ENCODE data around the gene TRIM47. TPM values are rescaled to one million over a fixed set of nuclear protein-coding genes. Genes with fewer than 3 reads are reported as not detected.

Gene TRIM47
- total RNA-seq, 1 experiment from 2014 or later = 38.0 TPM

DNA sequence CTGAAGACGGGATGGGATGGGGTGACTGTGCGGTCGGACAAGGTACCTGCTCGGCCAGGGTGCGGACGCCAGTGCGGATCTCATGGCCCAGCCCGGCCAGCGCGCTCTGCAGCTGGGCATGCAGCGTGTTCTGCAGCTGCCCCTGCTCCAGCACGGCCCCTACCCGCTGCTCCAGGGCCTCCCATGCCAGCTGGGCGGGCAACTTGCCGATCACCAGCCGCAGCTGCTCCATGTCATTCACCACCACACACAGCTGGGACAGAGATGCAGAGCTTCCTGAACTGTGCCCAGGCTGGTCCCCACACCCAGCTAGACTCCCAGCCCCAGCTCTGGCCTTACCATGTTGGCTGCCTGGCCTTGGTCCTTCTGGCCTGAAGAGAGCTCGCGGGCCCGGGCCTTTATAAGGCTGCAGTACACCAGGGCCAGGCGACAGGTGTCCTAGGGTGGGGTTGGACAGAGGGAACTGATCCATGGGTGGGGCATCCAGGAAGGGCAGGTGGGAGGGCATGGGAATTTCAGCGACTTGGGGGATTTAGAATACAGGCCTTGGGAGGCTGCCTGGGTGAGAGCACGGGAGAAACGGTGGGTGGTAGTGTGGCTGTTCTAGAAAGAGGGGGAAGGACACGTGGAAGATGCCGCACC, 44.0 kb downstream of the TRIM47 start:
- no peak for DNase-seq (ENCODE audit: extremely low read depth, low read depth)

DNA sequence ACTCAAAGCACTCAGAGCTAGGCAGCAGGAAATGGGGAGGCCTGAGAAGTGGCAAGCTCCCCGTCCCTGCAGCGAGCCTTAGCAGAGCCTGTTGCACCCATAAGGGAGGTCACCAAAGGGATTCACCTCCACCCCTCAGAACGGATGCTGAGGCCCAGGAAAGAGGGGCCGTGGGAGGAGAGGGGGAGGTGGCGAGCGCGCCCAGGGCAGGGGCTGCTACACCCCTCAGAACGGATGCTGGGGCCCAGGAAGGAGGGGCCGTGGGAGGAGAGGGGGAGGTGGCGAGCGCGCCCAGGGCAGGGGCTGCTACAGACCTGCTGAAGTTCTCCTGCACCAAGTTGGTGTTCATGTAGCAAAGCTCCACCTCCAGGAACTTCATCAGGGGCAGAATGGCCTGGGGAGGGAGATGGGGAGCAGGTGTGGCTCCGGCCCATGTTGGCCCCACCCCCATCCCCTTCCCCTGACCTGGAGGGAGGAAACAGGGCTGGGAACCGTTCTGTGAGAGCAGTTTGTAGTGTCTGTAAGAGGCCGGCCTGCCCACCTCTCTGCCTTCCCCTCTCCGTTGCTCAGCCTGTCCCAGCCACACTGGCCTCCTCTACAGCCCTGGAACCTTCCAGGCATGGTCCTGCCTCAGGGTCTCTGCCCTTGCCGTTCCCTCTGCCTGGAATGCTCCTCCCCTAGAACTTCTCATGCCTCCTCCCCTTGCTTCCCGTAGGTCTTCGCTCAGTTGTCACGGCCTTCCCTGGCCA, 45.6 kb downstream of the TRIM47 start:
- DNase-seq (ENCODE audit: extremely low read depth, low read depth) = no peak

DNA sequence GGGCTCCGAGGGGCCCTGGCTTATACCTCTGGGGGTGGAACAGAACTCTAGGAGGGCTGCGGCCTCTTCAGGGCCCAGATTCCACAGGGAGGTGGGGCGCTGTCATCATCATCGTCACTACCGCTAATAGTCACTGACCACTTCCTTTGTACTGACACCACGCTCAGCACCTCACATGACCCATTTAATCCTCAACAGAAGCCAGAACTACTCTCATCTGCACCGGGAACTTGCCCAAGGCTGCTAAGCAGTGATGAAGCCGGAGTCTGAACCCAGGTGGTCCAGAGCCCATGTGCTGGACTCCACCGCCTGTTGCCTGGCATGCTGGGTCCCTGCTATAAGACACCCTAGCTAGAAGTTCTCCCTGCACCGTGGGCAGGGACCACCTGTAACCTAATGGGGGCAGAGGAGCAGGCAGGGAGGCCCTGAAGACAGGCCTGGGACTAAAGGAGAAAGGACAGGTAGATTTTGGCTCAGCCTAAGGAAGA, 46.2 kb downstream of the TRIM47 start:
- no peak for DNase-seq (ENCODE audit: extremely low read depth, low read depth)

- no peak for DNase-seq (ENCODE audit: extremely low read depth, low read depth)
These were observed 47.3 kb downstream of the TRIM47 start for GRCh38 chr17:75831032-75831571.

DNA sequence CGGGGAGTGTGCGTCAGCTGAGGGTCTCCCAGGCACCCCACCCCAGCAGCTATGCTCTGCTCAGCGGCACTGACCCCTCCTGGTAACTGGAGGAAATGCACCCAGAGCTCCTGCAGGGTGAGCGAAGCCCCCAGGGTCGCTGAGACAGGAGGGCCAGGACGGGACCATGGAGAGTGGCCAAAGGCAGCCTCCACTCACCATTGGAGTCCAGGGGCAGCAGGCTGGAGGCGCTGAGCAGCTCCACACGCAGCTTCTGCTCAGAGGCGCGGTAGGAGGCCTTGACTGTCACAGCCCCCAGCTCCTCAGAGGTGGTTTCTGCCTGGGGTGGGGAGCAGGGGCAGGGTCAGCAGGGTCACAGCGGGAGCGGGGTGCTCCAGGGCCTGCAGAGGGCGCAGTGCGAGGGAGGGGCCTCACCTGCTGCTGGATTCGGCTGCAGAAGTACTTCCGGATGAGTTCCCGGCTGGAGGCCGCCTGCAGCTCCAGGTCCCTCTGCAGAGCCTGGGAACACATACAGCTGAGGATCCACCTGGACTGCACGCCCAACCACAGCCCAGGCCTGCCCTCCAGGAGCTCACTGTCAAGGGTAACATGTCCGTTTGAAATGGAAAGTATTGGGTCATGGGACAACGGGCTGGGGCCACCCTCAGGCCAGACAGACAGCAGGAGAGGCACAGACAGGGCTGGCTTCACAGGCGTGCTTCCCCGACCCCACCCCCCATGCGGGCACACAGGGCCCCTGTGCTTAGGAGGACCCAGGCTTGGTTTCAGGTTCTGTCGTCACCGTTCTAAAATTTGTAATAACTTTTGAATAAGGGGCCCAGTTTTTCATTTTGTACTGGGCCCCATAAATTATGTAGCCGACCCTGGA, 48.0 kb downstream of the TRIM47 start:
- no peak for DNase-seq (ENCODE audit: extremely low read depth, low read depth)

DNA sequence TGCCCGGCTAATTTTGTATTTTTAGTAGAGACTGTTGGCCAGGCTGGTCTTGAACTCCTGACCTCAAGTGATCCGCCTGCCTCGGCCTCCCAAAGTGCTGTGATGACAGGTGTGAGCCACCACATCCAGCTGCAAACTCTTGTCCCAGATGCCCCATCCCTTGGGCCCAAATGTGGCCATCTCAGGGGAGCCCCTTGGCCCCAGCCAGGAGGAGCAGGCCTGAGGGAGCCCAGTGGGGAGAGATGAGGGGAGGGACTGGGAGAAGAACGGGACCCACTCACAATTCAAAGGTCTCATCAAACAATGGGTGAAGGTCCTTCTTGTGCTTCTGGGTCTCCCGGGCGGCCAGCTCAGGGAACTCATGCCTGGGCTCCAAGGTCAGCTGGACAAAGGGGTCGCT, 48.6 kb downstream of the TRIM47 start:
- no peak for DNase-seq (ENCODE audit: extremely low read depth, low read depth)

GRCh38 chr17:75828741-75829140, 49.6 kb downstream of the TRIM47 start:
- no peak for DNase-seq (ENCODE audit: extremely low read depth, low read depth)

DNA sequence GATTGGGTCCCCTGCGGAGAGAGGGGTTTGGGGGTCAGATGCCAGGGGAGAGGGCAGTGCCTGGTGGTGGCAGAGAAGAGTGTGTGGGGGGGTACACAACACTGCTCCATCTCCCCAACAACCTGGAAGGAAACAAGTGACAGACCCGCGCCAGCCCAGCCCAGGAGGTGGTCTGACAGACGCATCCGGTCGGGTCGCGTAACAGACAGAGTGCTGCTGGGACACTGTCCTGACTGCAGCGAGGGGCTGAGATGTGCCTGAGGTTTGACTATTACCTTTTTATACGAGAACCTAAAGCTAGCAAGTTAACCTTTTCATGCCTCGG, 50.3 kb downstream of the TRIM47 start:
- DNase-seq (ENCODE audit: extremely low read depth, low read depth) = no peak

GRCh38 chr17:75827308-75828075, 50.9 kb downstream of the TRIM47 start:
- peak; percentile 42 for DNase-seq (ENCODE audit: extremely low read depth, low read depth)

DNA sequence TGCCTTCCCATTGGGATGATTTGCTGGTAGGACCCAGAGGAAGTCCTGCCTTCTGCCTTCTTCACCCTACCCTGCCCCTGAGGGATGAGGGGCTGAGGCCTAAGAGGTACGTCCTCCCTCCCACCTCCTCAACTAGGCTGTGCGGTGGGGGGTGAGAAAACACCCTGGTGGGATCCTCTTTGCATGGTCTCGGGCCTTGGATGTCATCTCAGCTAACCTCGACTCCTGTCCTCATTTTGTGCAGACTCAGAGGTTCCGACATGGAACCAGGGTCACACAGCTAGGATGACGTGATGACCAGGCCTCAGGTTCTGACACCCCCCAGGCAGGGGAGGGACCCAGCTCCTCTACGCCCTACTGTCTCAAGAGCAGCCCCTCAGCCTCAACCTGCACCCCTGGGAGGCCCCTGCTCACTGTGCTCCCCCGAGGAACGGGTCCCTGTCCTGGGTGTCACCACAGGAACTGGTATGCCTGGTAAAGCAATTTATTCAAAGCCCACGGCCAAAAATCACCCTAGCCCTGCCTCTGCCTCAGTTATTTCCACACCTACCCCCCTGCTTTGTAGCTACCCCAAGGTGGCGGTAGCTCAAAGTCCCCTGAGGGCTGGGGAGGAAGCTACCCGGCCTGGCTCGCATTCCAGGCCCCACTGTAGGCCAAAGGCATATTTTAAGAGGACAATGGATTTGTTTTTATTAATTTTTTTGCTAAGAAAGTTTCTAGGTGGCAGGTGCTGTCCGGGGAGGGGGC, 51.6 kb downstream of the TRIM47 start:
- no peak for DNase-seq (ENCODE audit: extremely low read depth, low read depth)

GRCh38 chr17:75825748-75826370, 52.5 kb downstream of the TRIM47 start:
- no peak for DNase-seq (ENCODE audit: extremely low read depth, low read depth)

DNA sequence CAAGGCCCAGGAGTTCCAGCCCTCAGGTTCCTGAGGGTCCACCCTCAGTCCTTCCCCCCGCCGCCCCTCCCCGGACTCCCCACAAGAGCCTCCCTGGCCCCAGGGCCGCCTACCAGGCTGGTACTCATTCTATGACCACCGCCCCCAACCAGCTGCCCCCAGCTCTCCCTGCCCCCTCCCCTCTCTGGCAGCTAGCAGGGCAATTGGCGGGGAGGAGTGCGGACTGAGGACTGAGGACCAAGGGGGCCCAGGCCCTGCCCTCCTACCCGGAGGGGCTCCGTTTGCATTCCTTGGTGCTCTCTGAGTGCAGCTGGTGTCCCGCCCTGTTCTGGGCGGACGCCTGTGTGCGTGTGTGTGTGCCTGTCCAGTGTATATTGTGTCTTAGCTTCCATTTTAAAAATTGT, 53.2 kb downstream of the TRIM47 start:
- DNase-seq (ENCODE audit: extremely low read depth, low read depth) = no peak

DNA sequence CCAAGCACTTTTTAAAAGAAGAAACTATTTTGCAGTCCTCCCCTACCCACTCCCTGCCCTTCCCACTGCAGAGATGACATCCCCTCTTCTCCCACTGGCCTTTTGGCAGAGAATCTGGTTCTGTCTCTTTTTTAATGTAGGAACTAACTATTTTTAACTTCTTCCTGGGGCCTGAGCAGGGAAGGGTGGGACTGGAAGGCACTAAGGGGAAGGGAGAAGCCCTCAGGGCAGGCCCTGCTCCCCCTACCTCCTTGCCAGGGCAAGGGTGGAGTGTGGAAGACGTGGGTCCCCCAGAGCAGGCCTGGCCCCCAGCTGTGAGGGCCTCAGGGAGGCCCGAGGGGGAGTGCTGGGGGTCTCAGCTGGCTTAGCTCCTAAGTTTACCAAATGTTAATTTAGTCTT, 53.7 kb downstream of the TRIM47 start:
- no peak for DNase-seq (ENCODE audit: extremely low read depth, low read depth)

Other genes with a start within 250 kb of the TRIM47 start
- 0.02 TPM in 1 of 2 replicates, not detected in the other for gene SMIM5, start 245.1 kb downstream of the TRIM47 start, total RNA-seq (2014; rRNA removed; shearing (Covaris generic))
- gene RECQL5, start 211.4 kb downstream of the TRIM47 start, total RNA-seq (2014; rRNA removed; shearing (Covaris generic)) = 23.5 and 25.5 TPM in 2 replicates
- 57.3 and 62.1 TPM in 2 replicates for gene SAP30BP, start 211.2 kb downstream of the TRIM47 start, total RNA-seq (2014; rRNA removed; shearing (Covaris generic))
- 14.5 and 18.0 TPM in 2 replicates for gene ITGB4, start 157.1 kb downstream of the TRIM47 start, total RNA-seq (2014; rRNA removed; shearing (Covaris generic))
- gene GALK1, start 113.4 kb downstream of the TRIM47 start, total RNA-seq (2014; rRNA removed; shearing (Covaris generic)) = 21.6 and 23.1 TPM in 2 replicates
- 25.8 and 33.8 TPM in 2 replicates for gene UNK, start 93.8 kb downstream of the TRIM47 start, total RNA-seq (2014; rRNA removed; shearing (Covaris generic))
- gene UNC13D, start 34.2 kb downstream of the TRIM47 start, total RNA-seq (2014; rRNA removed; shearing (Covaris generic)) = 0.57 and 0.66 TPM in 2 replicates
- gene WBP2, start 23.2 kb downstream of the TRIM47 start, total RNA-seq (2014; rRNA removed; shearing (Covaris generic)) = 32.0 and 36.7 TPM in 2 replicates
- gene TRIM65, start 18.4 kb upstream of the TRIM47 start, total RNA-seq (2014; rRNA removed; shearing (Covaris generic)) = 30.2 and 32.0 TPM in 2 replicates
- 42.6 and 43.0 TPM in 2 replicates for gene MRPL38, start 26.3 kb upstream of the TRIM47 start, total RNA-seq (2014; rRNA removed; shearing (Covaris generic))
- 6.8 and 9.1 TPM in 2 replicates for gene FBF1, start 62.5 kb upstream of the TRIM47 start, total RNA-seq (2014; rRNA removed; shearing (Covaris generic))
- gene ACOX1, start 100.6 kb upstream of the TRIM47 start, total RNA-seq (2014; rRNA removed; shearing (Covaris generic)) = 24.9 and 28.4 TPM in 2 replicates
- 18.2 and 18.9 TPM in 2 replicates for gene TEN1, start 100.7 kb upstream of the TRIM47 start, total RNA-seq (2014; rRNA removed; shearing (Covaris generic))
- 4.8 and 7.7 TPM in 2 replicates for gene CDK3, start 122.3 kb upstream of the TRIM47 start, total RNA-seq (2014; rRNA removed; shearing (Covaris generic))
- gene EVPL, start 148.7 kb upstream of the TRIM47 start, total RNA-seq (2014; rRNA removed; shearing (Covaris generic)) = 8.0 and 8.6 TPM in 2 replicates
- gene SRP68, start 193.9 kb upstream of the TRIM47 start, total RNA-seq (2014; rRNA removed; shearing (Covaris generic)) = 31.7 and 34.9 TPM in 2 replicates
- not detected in 2 replicates for gene GALR2, start 196.2 kb upstream of the TRIM47 start, total RNA-seq (2014; rRNA removed; shearing (Covaris generic))
- 0.10 TPM in 1 of 2 replicates, not detected in the other for gene ZACN, start 200.6 kb upstream of the TRIM47 start, total RNA-seq (2014; rRNA removed; shearing (Covaris generic))
- 54.6 and 56.7 TPM in 2 replicates for gene EXOC7, start 225.2 kb upstream of the TRIM47 start, total RNA-seq (2014; rRNA removed; shearing (Covaris generic))